Measurements from ENCODE around the gene C10orf53. TPM values are rescaled to one million over a fixed set of nuclear protein-coding genes. Genes with fewer than 3 reads are reported as not detected.

The C10orf53 gene
- total and polyA plus RNA-seq, 2 donors from 2014 or later, result not detected

- Histone ChIP-seq H3K4me1 (ENCODE audit: control insufficient read depth in 2 of 3, insufficient read depth in 2 of 3, low read depth in 1 of 3, low read length in 3 of 3) (no peaks in the 10 kb centered on the region), H3K27ac (ENCODE audit: low read depth in 2 of 2, low read length in 2 of 2) (no peak overlapping the region), H3K27me3 (ENCODE audit: control insufficient read depth, insufficient read depth, low read length) (no peaks in the 10 kb centered on the region), H3K4me3 (ENCODE audit: low read length in 3 of 3) (no peak overlapping the region), H3K36me3 (ENCODE audit: control insufficient read depth in 2 of 3, insufficient read depth in 3 of 3, low read length in 3 of 3) (no peaks in the 10 kb centered on the region), H3K9ac (ENCODE audit: low read length in 3 of 3) (no peak overlapping the region), H3K9me3 (ENCODE audit: control insufficient read depth in 2 of 3, insufficient read depth in 1 of 3, low read length in 3 of 3) (no peaks in the 10 kb centered on the region)
- FAIRE-seq, result no peak
- intact Hi-C loops (cut with DNase I), result no loop called here
- DNase-seq, result no peak
- no peak for TF ChIP-seq CTCF (IDR thresholded peaks at IDR 0.05; ENCODE audit: borderline replicate concordance, extremely low read depth, insufficient read depth)
These were observed 26.1 kb upstream of the C10orf53 start for GRCh38 chr10:49653273-49653929.

DNA sequence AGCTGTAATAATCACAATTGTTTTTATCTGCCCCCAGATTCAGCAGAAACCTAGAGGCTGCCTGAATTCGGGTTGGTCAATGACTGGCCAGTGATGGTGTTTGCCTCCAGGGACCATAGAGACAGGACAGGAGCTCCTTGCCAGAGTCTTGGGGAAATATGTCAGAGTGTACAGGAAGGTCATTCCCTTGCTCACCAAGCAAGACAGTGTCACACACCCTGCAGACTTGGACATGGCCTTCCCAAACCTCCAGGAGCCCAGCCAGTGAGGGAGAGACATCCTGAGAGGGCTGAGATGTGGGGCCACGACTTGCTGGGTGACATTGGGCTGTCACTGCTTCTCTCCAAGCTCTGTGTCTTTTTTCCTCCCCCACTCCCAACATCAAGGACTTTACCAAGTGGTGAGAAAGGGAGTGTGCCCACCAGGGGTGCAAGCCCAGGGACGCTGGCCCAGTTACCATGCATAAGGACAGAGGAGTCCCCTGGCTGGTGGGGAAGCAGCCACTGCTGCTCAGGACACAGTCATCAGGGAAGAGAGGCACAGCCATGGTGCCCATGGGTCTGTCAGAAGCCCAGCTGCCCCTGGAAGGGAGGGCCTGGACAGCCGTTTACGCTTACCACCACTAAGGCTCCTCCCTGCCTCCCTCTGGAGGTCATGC lies 25.3 kb upstream of the C10orf53 start:
- H3K9ac ChIP-seq (ENCODE audit: low read length in 3 of 3), result no peak overlapping the region
- H3K27ac ChIP-seq (ENCODE audit: low read depth in 2 of 2, low read length in 2 of 2), result no peak overlapping the region
- DNase-seq, result no peak
- no peak overlapping the region for H3K4me3 ChIP-seq (ENCODE audit: low read length in 3 of 3)
- H3K36me3 ChIP-seq (ENCODE audit: control insufficient read depth in 2 of 3, insufficient read depth in 3 of 3, low read length in 3 of 3), result no peaks in the 10 kb centered on the region
- FAIRE-seq, result no peak
- intact Hi-C loops (cut with DNase I), result no loop called here
- TF ChIP-seq CTCF (IDR thresholded peaks at IDR 0.05; ENCODE audit: borderline replicate concordance, extremely low read depth, insufficient read depth), result no peak
- H3K27me3 ChIP-seq (ENCODE audit: control insufficient read depth, insufficient read depth, low read length), result no peaks in the 10 kb centered on the region
- H3K9me3 ChIP-seq (ENCODE audit: control insufficient read depth in 2 of 3, insufficient read depth in 1 of 3, low read length in 3 of 3), result peaks cover 0 to 3% (median 0%) of the 10 kb centered on the region in 3 donors
- no peaks in the 10 kb centered on the region for H3K4me1 ChIP-seq (ENCODE audit: control insufficient read depth in 2 of 3, insufficient read depth in 2 of 3, low read depth in 1 of 3, low read length in 3 of 3)

- Histone ChIP-seq H3K27me3 (ENCODE audit: control insufficient read depth, insufficient read depth, low read length) (no peaks in the 10 kb centered on the region), H3K27ac (ENCODE audit: low read depth in 2 of 2, low read length in 2 of 2) (no peak overlapping the region), H3K9me3 (ENCODE audit: control insufficient read depth in 2 of 3, insufficient read depth in 1 of 3, low read length in 3 of 3) (peaks cover 0 to 3% (median 0%) of the 10 kb centered on the region in 3 donors), H3K4me1 (ENCODE audit: control insufficient read depth in 2 of 3, insufficient read depth in 2 of 3, low read depth in 1 of 3, low read length in 3 of 3) (no peaks in the 10 kb centered on the region), H3K4me3 (ENCODE audit: low read length in 3 of 3) (no peak overlapping the region), H3K9ac (ENCODE audit: low read length in 3 of 3) (no peak overlapping the region), H3K36me3 (ENCODE audit: control insufficient read depth in 2 of 3, insufficient read depth in 3 of 3, low read length in 3 of 3) (no peaks in the 10 kb centered on the region)
- no peak for TF ChIP-seq CTCF (IDR thresholded peaks at IDR 0.05; ENCODE audit: borderline replicate concordance, extremely low read depth, insufficient read depth)
- FAIRE-seq (no peak), DNase-seq (no peak)
- intact Hi-C loops (cut with DNase I), result no loop called here
These were observed 24.4 kb upstream of the C10orf53 start for GRCh38 chr10:49655099-49655498.
